Activated naive CD4-positive, alpha-beta T cell treated with anti-CD3 and anti-CD28 coated beads, Interleukin-2, amount 50 U/mL, for 72 hours (primary cell): Measurements from ENCODE around the gene BHMT. TPM values are rescaled to one million over a fixed set of nuclear protein-coding genes. Genes with fewer than 3 reads are reported as not detected.

Experiments
- ATAC-seq, 2 donors: fragments of 150-1000 bp; cut with Tn5 transposase; 2 replicates each; pipeline ENCODE4 v1.10.0; 2021; ENCODE audit warnings: mild to moderate bottlenecking in 2 of 2, moderate library complexity in 2 of 2
- DNase-seq, 2 donors: peaks; one replicate each; pipeline ENCODE4 v3.0.0; 2021 to 2022; ENCODE audit warnings: low spot score in 2 of 2
- H3K27ac Mint-ChIP-seq, 2 donors: one replicate each; pipeline ENCODE4 v1.8.0; 2022; ENCODE audit warnings: mild to moderate bottlenecking in 2 of 2, mixed read lengths in 2 of 2
- H3K36me3 Mint-ChIP-seq, 2 donors: one replicate each; pipeline ENCODE4 v1.8.0; 2022; ENCODE audit warnings: mixed read lengths in 2 of 2
- H3K9me3 Mint-ChIP-seq, 2 donors: one replicate each; pipeline ENCODE4 v1.8.0; 2022; ENCODE audit warnings: mixed read lengths in 2 of 2
- total RNA-seq, 2 donors: library from RNA; stranded (reverse); gene quantifications; one replicate each; pipeline ENCODE4 v1.2.3, GENCODE V29; 2022

BHMT gene, protein sequence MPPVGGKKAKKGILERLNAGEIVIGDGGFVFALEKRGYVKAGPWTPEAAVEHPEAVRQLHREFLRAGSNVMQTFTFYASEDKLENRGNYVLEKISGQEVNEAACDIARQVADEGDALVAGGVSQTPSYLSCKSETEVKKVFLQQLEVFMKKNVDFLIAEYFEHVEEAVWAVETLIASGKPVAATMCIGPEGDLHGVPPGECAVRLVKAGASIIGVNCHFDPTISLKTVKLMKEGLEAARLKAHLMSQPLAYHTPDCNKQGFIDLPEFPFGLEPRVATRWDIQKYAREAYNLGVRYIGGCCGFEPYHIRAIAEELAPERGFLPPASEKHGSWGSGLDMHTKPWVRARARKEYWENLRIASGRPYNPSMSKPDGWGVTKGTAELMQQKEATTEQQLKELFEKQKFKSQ
- not detected for total RNA-seq

DNA sequence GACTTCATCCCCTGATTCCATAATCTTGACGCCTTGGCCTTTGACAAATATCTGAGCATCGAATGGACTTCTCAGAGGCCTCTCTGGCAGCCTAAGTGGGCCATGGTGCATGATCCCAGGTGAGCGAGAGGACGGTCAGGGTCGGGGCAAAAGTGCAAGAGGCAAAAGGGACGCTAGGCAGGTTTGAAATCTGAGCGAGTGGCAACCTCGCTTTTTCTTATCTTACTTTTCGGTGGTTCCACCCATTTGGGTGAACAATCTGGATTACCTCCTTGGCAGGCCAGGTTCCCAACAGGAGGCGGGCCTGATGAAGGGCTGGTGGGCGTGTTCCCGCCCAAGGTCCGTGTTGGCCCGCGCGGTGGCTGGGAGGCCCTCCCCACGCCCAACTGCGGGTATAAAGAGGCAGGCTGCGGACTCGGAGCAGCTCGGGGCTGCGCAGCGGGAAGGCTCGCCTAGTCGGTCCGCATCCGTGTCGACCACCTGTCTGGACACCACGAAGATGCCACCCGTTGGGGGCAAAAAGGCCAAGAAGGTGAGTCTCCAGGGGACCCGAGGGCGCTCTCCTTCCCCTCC, at the start of gene BHMT:
BHMT (plus strand) TSS at position 423 of the 573 bp plus-strand sequence; CDS start at position 500, 77 bp downstream.
- H3K27ac Mint-ChIP-seq, result no peak within 1 kb of the TSS
- no peak for ATAC-seq
- DNase-seq, result no peak
- no peaks in the 10 kb centered on the region for H3K36me3 Mint-ChIP-seq
- no peaks in the 10 kb centered on the region for H3K9me3 Mint-ChIP-seq

DNA sequence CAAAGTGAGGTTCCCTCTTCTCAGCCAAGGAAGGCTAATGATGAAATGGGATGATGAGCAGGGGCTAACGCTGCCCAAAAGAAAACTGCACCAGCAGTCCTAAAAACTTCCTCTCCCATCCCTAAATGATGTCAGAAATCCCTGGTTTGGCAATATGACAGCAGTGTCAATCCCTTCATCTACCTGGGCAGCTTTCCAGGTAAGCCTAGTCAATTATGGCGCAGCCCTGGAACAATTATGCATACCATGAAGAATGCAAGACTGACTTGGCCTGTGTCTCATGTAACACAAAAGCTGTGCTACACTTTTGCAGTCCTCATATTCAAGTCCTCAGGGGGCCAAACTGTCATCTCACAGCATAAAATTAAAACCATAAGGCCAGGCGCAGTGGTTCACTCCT, 49.2 kb upstream of the BHMT start:
- H3K9me3 Mint-ChIP-seq, result no peaks in the 10 kb centered on the region
- H3K27ac Mint-ChIP-seq, result no peak overlapping the region
- no peaks in the 10 kb centered on the region for H3K36me3 Mint-ChIP-seq
- ATAC-seq (no peak), DNase-seq (no peak)

DNA sequence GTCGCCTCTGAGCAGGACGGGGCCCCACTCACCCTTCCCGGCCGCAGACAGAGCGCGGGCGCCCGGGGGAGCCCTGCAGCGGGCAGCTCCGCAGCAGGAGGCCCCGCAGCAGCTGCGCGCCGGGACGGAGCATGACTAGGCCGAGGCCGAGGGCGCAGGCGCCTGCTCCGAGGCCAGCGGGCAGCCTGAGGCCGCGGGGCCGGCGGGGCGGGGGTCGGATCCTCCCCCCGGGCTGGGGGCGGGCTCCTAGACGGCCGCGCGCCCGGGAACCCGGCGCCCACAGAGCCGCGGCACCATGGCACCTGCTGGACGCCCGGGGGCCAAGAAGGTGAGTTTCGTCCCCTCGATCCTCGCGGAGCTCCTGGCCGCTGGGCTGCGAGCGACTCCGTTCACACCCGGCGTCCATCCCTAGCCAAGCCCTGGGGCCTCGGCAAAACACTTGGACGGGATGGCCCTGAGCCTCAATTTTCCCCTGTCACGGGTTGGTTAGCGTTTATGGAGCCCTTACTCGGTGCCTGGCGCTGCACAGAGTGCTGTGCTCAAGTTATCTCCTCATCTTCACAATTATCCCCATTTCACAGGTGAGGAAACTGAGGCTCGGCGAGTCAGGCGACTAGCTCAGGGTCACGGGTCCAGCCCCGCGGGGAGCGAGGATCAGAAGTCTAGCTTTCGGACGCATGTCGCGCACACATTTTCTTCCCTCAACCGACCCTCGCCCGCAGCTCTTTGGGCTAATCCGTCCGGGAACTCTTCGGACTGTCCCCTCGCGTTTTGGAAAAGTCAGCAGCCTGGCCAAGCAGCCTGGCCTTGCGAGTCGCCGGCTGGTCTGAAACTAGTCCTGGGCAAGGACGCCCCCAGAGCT, 41.9 kb upstream of the BHMT start, which contains the start of the genes BHMT2 and DMGDH:
BHMT2 (plus strand) TSS at position 280 of the 862 bp plus-strand sequence; CDS start at position 296, 16 bp downstream.
DMGDH (minus strand) TSS at position 187 of the 862 bp plus-strand sequence; CDS start at position 133, 54 bp downstream.
- ATAC-seq (peak in 1 of 2 donors; percentile 48), DNase-seq (no peak)
- Mint-ChIP-seq H3K27ac (no peak within 1 kb of the TSS), H3K9me3 (no peaks in the 10 kb centered on the region), H3K36me3 (peaks cover 0 to 6% of the 10 kb centered on the region in 2 donors)

DNA sequence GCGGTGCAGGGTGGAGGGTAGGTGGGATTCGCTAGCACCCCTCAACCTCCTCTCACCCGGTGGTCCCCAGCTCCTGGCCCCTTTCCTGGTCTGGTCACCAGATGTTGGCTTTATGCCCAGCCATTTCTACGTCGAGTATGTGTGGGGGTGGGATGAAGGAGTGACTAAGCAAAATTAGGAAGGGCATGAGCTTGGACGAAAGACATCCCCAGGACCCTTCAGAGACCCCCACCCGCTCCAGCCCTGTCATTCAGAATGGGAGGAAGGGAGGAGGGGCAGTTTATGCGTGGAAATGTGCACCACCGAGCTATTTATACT, 41.3 kb upstream of the BHMT start:
- Mint-ChIP-seq H3K27ac (no peak overlapping the region), H3K36me3 (peaks cover 0 to 6% of the 10 kb centered on the region in 2 donors), H3K9me3 (no peaks in the 10 kb centered on the region)
- ATAC-seq (no peak), DNase-seq (no peak)

DNA sequence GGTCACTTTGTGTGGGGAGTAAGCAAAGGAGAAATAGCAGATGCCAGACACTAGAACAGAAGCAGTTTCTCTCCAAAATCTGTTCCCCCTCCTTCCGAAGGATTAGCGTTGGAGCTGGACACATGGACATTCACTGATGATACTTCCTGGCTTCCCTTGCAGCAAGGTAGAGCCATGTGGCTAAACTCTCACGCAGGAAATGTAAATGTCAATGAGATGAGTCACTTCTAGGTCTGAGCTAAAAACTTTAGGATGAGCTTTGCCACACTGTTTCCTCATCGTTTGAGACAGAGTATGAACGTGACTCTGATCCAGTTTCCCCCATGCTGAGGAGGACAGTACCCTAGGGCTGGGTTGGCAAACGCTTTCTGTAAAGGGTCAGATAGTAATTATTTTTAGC, 37.0 kb upstream of the BHMT start:
- DNase-seq (no peak), ATAC-seq (peak in 1 of 2 donors; percentile 24)
- no peaks in the 10 kb centered on the region for H3K9me3 Mint-ChIP-seq
- no peak overlapping the region for H3K27ac Mint-ChIP-seq
- no peaks in the 10 kb centered on the region for H3K36me3 Mint-ChIP-seq

DNA sequence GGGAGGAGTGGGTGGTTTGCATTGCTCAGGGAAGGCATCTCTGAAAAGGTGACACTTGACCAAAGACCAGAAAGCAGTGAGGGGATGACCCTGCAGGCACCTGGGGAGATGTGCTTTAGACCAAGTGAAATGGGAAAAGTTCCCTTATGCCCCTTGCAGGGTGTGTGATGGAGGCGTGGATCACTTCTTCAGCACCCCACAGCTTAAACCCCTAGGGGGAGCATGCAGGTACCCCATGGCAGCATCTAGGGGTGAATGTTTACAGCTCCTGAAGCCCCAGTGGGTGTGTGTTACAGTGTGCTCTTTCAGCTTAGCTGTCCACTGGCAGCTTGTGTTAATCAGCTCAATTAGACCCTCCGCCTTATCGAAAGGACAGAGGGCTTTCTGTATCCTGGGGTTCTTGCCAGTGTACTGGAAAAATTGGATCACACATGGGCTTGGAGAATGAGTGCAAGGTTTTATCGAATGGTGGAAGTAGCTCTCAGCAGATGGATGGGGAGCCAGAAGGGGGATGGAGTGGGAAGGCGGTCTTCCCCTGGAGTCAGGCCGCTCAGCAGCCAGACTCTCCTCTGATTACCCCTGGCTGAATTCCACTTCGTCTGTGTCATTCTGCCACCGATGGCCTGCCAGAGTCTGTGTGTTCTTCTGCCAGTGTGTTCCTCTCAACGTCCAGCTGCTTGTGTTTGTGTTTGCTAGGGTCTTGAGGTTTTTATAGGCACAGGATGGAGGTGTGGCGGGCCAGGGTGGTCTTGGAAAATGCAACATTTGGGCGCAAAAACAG, 35.8 kb upstream of the BHMT start:
- no peak for DNase-seq
- no peak overlapping the region for H3K27ac Mint-ChIP-seq
- no peak for ATAC-seq
- H3K9me3 Mint-ChIP-seq, result no peaks in the 10 kb centered on the region
- H3K36me3 Mint-ChIP-seq, result no peaks in the 10 kb centered on the region

DNA sequence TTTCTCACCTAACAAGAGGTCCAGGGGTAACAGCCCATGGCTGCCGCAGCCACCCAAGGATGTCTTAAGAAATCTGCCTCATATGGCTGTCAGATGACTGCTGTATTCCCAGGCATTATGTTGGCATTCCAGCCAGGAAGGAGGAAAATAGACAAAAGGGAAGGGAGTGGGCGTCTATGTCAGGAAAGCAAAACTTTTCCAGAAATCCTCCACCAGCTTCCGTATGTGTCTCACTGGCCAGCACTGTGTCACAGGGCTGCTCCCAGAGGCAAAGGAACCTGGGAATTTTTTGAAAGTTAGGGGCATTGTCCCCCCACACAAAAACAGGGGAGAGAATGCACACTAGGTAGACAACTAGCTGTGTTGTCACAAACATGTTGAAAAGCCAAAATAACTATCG, 34.8 kb upstream of the BHMT start:
- DNase-seq, result no peak
- Mint-ChIP-seq H3K9me3 (no peaks in the 10 kb centered on the region), H3K36me3 (no peaks in the 10 kb centered on the region), H3K27ac (no peak overlapping the region)
- no peak for ATAC-seq

DNA sequence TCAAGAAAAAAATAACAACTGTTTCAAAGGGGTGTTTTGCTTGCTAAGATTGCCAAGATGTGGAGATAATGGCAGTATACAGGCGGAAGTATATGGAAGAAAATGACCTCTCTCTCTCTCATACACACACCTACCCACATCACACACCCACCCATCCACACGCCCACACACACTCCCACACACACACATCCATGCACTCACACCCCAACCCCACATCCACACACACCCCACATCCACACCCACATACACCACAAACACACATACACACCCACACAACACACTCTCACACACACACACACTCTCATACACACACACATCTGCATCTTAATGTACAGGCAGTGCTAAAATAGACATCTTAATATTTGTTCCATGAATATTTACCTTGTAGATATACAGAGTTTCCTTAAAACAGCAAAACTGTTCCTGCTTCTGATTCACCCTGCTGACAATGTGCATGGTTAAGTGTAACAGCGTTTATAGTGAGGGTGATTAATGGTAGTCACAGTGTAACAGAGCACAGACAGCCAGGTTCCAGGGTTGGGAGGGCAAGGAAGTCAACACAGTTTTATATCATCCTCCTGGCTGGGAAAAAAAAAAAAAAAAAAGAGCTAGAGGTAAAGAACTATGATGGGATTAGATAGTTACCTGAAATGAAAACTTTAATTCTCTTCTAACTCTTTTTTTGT, 33.8 kb upstream of the BHMT start:
- no peak for DNase-seq
- Mint-ChIP-seq H3K9me3 (no peaks in the 10 kb centered on the region), H3K27ac (no peak overlapping the region), H3K36me3 (no peaks in the 10 kb centered on the region)
- ATAC-seq, result no peak

DNA sequence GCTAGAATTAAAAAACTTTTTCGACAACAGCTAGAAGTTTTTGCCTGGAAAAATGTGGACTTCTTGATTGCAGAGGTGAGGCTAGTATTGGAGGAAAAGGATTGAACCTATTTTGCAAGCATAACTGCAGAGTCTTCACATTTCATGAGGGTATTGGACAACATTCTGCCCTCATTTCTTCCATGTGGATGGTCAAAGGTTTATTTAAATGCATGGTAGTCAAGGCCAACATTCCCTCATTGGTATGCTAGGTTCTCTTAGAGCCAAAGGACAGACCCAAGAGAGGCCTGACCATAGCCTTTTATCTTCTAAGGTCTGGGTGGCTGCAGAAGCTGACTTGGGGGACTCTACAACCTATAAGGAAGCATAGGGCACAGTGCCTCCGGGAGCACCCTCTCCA, 30.8 kb upstream of the BHMT start:
- DNase-seq, result no peak
- no peak for ATAC-seq
- H3K36me3 Mint-ChIP-seq, result no peaks in the 10 kb centered on the region
- no peak overlapping the region for H3K27ac Mint-ChIP-seq
- no peaks in the 10 kb centered on the region for H3K9me3 Mint-ChIP-seq

DNA sequence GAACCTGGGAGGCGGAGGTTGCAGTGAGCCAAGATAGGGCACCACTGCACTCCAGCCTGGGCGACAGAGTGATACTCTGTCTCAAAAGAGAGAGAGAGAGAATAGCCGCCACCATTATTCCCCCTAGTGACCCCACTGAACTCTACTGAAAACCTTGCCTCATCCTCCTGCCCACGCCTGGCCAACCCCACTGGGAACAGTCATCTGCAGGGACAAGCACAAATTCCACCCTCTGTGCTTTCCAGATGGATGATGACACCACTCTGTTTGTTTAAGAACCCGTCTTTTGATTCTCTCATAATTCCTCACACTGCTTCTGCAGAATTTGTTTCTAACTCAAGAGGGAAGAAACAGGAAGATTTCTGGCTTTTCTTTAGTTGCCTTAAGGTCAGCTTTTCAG, 29.8 kb upstream of the BHMT start:
- no peaks in the 10 kb centered on the region for H3K9me3 Mint-ChIP-seq
- no peak overlapping the region for H3K27ac Mint-ChIP-seq
- H3K36me3 Mint-ChIP-seq, result no peaks in the 10 kb centered on the region
- no peak for DNase-seq
- no peak for ATAC-seq

DNA sequence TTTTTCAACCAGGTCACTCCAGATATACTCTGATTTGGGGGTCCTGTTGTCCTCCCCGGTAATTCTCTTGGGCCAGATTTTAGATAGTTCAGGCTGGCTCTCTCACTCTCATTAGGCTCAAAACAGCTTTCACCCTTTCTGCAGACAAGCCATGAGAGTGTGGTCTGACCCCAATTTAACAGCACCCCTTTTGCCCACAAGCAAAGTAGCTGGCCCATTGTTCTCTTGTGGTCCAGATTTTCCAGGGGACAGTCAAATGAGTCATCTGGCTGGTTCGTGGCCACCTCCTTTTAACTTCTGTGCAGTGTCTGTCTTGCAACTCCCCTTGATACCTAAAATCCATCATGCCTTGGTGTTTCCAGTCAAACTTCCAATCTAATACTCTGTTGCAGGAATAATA, 25.5 kb upstream of the BHMT start:
- ATAC-seq, result peak in 1 of 2 donors; percentile 11
- no peak for DNase-seq
- H3K36me3 Mint-ChIP-seq, result no peaks in the 10 kb centered on the region
- no peaks in the 10 kb centered on the region for H3K9me3 Mint-ChIP-seq
- H3K27ac Mint-ChIP-seq, result no peak overlapping the region

DNA sequence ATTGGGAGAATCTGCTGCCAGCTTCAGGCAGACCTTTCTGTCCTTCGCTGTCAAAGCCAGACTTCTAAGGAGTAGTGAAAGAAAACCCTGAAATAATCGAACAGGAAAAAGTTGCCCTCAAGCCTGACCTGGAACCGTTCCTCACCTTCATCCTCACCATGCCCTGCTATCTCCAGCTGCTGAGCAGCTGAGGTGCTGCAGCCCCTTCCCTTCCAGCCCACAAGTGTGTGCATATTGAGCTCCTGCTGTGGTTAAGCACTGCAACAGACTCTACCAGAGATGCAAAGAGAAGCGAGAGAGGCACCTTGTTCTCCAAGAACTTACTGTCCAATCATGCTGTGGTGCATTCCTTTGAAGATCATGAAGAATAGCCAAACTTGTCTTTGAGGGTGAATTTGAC, 23.1 kb upstream of the BHMT start:
- Mint-ChIP-seq H3K36me3 (no peaks in the 10 kb centered on the region), H3K27ac (no peak overlapping the region), H3K9me3 (no peaks in the 10 kb centered on the region)
- DNase-seq (no peak), ATAC-seq (no peak)

DNA sequence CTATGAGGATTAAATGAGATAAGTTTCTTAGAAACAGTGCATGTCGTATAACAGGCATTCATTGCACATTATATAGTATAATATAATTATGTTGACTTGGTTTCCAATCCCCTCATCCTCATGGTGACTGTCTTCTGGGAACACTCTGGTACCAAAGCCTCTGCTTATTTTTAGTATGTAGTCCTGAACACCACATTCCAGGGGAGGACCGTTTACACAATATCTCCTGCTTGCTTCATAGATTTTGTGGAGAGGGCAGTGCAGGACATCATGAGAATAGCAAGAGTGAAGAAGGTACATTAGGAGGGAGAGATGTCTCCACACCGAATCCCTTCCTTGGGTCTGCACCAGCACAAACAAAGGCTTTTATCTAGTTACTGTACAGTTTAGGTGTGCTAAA, 20.5 kb upstream of the BHMT start:
- ATAC-seq, result no peak
- no peaks in the 10 kb centered on the region for H3K9me3 Mint-ChIP-seq
- no peak for DNase-seq
- H3K27ac Mint-ChIP-seq, result no peak overlapping the region
- H3K36me3 Mint-ChIP-seq, result no peaks in the 10 kb centered on the region

DNA sequence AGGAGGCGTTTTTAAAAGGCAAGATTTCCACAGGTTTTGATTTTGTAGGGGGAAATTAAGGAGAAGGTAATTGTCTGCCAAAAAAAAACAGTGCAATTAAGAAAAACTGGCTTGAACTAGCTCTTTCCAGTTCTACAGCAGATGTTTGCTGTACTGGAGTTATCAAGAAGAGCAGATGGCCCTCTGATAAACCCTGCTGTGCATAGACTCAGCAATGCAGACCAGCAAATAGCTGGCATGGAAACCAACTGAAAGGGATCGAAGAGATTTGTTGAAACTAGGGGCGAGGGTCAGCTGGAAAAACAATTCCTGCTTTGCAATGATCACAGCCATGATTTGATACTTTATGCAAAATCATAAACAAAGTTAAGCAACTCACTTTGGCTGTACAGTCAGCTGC, 17.8 kb upstream of the BHMT start:
- H3K36me3 Mint-ChIP-seq, result no peaks in the 10 kb centered on the region
- DNase-seq (no peak), ATAC-seq (no peak)
- H3K9me3 Mint-ChIP-seq, result no peaks in the 10 kb centered on the region
- no peak overlapping the region for H3K27ac Mint-ChIP-seq

DNA sequence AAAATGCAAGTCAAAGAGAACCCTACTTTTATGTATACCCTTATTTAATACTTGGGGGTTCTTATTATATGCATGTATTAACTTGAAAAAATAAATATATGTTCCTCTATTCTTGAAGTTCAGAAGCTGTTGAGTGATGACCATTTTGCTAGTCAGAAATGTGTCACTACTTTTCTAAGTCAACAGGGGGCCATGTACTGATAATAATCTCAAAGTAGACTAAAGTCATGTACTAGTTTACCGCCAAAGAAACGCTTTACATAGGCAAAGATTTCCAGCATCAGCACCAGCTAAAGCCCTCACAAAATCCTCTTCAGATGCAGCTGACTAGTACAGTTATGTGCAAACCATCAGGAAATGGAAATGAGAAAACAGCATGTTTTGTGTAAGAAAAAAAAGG, 5.7 kb upstream of the BHMT start:
- Mint-ChIP-seq H3K27ac (no peak overlapping the region), H3K36me3 (peaks cover 7% of the 10 kb centered on the region in 2 donors), H3K9me3 (no peaks in the 10 kb centered on the region)
- no peak for DNase-seq
- no peak for ATAC-seq
